HG03520 (cell line): ENCODE data around the gene HHATL.

ENCODE experiments used
- ATAC-seq: cut with Tn5 transposase; IDR thresholded peaks from one replicate; pipeline ENCODE4 v1.9.1; 2021; ENCODE audit warnings: mild to moderate bottlenecking, moderate library complexity; ENCODE audit not compliant: unreplicated experiment

Gene HHATL, protein sequence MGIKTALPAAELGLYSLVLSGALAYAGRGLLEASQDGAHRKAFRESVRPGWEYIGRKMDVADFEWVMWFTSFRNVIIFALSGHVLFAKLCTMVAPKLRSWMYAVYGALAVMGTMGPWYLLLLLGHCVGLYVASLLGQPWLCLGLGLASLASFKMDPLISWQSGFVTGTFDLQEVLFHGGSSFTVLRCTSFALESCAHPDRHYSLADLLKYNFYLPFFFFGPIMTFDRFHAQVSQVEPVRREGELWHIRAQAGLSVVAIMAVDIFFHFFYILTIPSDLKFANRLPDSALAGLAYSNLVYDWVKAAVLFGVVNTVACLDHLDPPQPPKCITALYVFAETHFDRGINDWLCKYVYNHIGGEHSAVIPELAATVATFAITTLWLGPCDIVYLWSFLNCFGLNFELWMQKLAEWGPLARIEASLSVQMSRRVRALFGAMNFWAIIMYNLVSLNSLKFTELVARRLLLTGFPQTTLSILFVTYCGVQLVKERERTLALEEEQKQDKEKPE

DNA sequence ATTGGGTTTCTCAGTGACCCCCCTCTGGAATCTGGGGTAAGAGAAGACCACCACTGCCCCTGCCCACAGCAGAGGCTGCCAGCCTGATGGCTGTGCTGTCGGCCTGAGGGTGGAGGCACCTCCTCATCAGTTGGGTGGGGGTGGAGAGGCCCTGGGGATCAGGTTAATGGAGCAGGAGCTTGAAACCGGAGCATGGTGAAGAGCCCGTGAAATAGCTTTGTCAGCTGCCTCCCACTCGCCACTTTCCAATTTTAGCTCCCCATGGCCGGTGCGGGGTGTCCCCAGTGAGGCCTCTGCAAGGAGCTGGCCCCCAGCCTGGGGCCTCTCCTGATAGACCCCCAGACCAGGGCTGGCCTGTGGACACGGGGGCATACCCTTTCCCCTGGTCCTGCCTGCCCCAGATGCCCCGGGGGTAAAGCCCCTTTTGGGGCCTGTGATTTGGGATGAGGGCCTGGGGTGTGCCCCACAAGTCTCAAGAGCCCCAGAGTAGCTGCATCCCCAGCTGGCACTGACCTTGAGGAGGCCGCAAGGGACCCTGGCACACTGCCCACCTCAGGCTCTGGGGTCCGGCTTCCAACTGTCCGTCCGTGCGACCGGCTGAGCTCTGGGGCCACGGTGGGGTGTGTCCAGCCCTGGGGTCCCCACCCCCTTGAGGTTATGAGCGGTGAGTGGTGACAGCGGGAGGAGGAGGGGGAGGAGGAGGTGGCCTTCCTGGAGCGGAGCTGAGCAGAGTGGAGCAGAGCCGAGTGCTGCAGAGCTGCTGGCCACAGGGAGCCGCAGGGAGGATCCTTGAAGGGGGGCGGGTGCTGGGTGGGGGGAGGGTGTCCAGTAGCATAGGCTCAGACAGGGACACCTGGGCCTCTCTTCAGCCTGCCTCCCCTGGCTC, at the start of gene HHATL:
Gene HHATL (minus strand): TSS at position 733 of the 886 bp plus-strand sequence. CDS start 1,972 bp downstream, outside the sequence.
- ATAC-seq = no peak

DNA sequence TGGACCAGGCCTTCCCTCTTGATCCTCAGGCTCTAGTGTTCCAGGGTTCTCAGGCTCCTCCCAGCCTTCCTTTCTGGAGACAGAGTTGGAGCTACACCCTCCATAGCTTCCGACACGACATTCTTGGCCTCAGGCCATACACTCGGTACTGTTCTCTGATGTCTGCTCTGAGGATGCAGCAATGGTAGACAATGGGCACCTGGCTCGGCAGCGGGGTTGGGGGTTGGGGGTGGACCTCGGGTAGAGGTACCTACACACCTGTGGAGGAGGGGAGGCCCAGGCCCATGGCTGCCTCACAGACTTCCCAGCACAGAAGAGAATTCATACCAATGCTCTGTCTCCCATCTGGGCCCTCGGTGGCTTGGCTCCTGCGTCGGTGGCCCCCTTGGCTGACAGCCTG, 49.0 kb upstream of the HHATL start:
- no peak for ATAC-seq

DNA sequence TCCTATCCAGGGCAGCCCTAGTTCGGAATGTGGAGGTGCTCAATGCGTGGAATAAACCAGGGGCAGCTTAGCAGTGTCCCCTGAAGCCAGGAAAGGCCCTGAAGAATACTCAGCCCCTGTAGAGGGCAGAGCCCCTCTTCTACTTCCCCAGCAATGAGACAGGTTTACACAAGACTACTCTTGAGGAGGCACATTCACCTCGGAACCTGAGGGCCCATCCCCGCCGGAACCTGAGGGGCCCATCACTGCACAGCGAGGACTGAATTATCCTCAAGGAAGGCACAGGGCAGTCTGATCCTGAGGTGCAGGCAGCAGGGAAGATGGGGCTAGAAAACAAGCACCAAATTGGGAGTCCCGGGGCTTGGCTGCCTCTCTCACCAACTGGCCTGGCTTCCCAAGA, 48.2 kb upstream of the HHATL start:
- no peak for ATAC-seq

DNA sequence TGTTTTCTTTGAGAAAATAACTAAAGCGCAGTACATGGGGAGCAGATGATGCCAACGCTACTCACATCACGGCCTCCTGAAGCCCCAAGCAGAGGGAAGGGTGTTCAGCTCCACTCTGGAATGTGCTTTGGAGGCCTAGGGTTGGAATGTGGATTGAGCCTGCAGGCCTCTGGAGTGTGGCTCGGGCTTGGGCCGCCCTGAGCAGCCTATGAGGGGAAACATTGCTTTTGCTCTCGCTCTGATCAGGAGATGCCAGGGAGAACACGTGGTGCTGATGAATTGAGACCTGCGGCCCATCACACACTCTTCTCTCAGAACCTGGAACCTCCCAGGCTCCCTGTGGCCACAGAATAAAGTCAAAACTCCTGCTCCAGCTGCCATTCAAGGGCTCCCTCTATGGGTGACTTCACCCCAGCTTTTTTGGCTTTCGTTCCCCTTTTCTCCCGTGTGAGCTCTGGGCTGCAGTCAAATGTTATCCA, 47.2 kb upstream of the HHATL start:
- no peak for ATAC-seq

DNA sequence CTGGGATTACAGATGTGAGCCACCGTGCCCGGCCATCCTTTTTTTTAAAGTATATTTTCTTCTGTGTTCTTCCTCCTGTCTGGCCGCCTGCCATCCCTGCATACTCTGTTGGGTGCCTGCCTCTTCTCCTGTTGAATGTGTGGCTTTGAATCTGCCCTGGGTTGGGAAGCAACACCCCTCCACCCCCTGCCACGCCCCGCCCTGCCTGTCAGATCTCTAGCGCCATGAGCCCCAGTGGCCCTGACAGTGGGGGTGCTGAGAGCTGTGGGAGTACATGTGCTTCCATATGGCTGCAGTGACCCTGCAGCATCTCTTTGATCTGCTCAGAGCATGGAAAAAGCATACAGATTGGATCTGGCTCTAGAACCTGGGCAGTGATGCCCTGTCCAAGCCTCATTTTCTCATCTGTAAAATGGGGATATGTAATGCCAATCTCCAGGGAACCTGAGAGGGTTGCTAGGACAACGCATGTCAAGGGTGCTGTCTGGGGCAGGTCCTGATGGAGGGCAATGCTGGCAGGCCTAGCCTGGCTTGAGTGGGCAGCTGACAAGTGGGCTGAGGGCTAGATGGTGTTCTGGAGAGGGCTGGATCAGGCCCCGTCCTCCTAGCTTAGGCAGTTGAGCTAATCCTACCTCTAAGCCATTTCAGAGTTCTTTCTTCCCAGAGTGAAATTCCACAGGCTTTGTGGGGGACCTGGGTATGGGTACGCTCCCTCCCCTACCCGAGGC, 46.6 kb upstream of the HHATL start:
- no peak for ATAC-seq

DNA sequence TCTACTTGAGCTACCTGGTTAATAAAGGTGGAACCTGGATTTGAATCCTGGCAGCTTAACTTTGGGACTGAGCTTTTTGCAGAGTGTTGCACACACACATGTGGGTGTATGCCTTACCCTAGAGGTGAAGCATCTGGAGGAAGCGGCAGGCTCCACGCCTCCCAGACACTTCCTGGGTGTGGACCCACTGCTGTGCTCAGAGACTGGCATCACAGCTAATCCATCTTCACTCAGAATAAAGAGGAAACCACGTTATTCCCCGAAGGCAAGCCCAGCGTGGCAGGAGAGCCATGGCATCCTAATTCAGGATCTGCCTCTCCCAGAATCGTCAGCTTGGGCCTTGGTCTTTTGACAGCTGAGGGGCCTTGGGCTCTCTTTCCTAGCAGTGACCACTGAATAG, 45.0 kb upstream of the HHATL start:
- no peak for ATAC-seq

DNA sequence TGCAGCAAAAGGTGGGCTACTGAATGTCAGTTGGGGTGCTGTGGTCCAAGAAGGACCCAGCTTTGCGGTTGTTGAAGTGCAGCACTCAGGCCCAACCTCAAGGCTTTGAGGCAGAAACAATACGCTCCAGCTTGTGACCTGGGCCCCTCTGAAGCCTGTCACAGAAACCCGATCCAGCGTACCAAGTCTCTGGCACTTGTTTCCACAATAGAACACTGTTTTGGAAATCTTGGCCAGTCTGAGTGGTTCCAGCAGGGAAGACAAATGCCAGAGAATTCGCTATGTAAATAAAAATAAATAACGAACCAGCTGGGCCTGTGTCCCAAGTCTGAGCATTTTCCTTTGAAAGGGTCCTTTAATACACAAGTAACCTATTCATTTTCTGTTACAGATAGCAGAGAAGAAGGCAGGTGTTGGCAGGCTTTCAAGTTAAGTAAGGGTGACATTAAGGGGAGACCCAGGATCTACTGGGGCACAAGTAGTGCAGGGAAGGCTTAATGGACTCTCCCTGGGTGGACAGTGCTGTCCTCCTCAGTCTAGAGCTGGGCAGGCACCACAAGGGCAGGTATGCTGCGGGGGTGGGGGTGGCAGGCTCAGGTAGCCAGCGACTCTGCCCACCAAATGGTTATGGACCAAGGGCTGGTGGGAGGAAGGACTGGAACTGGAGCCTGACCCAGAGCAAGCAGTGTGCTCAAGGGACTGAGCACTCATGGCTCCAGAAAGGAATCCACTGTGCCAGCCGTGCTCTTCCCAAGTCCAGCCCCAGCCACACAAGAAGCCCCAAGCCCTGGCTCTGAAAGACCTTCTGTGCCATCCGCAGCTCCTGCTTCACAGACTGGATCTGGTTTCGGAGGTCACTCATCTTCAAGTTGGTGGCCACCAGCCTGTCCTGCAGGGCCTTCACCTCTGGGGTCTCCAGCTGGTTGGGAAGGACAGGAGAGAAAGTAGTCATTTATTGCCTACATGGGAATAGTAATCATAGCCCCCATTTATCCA, 44.2 kb upstream of the HHATL start:
- ATAC-seq = no peak

DNA sequence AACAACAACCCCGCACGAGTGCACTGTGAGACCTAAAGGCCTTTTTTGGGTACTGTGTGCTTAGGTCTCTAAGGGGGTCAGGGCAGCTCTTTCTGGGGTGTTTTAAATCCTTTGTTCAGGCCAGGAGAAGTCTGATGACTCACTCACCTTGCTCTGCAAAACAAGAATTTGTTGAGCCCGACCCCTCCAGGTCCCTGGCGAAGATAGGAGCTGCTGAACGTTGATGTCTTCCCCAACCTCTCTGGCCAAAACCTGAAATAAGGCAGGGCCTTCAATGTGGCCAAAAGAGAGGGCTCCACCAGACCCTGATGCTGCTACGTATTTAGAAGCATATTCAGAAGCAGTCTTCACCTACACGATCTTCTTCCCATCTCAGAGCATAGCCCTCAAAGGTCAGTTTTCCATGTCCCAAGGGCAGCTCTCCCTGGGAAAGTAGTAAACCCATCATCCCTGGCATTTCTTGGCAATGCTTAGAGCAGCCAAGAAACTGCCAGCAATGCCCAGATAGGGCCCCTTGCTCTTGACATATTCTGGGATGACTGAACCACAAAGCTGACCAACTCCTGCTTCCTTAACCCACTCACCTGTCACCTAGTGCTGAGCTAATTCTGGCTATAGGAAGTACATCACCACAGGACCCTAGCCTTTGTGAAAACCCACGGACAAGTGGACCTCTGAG, 43.3 kb upstream of the HHATL start:
- ATAC-seq = no peak

DNA sequence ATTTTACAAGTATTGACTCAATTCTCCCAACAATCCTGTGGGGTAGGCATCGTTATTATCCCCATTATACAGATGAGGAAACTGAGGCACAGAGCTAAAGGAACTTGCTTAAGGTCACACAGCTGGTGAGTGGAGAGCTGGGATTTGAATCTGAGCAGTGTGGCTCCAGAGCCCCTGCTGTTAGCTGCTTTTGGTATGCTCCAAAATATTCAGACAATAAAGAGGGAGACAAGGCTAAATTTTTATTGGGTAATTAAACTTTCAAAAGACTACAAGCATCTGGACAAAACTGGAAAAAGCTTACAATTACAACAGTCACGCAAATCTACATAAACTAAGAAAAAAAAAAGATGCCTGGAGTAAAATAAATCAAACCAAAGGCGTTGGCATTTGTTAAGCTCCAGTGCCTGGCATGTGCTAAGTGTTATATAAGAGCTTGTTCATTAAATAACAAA, 42.7 kb upstream of the HHATL start:
- no peak for ATAC-seq

DNA sequence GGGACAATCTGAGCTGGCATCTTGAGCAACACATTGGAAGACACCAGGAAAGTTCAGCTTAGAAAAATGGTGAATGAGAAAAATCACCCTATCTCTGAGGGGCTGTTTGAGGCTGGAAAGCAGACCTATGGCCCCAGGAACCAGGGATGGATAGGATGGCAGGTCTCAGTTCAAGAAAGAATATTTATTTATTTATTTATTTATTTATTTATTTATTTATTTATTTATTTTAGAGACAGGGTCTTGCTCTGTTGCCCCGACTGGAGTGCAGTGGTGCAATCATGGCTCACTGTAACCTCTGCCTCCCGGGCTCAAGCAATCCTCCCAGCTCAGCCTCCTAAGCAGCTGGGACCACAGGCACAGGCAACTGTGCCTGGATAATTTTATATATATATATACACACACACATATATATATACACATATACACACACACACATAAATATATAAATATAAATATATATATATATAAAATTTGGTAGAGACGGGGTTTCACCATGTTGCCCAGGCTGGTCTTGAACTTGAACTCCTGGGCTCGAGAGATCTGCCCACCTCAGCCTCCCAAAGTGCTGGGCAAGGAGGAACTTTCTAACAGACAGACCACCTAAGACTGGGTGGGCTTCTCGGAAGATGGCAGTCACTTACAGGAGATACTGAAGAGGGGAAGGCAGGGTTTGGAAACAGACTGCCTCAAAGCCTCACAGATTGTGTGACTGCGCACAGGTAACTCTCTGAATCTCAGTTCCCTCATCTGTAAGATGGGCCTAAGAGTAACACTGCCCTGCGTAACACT, 40.8 kb upstream of the HHATL start:
- ATAC-seq = no peak

DNA sequence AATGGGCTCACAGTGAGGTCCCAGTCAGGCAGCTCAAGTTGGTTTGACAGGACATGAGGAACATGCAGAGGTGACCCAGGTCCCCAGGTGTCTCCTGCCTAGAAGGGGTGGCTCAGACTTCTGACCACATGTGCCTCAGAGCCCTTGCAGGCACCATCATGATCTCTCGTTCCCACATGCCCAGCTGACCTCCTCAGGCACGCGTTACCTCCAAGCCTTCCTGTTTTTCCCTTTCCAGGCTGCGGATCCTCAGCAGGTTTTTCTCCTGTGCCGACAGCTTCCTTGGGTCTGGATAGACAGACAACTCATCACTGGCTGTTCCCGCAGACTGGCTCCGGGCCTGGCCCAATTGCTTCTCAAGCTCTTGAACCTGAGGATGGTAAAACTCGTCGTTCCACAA, 40.1 kb upstream of the HHATL start:
- no peak for ATAC-seq

DNA sequence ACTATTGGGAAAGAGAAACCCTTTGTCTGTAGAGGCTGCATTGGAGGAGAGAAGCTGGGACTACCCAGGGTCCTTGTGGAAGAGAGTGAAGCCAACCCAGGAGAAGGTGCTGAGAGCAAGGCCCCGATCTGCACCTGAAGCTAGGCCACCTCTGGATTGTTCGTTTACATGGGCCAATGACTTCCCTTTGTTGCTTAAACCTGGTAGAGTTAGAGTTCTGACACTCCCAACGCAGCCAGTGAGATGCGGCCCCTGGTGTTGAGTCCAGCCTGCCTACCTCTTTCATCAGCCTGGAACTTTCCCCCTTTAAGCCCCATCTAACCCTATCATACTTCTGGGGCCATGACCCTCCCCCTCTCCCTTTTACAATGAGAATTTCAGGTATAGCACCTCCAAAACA, 39.7 kb upstream of the HHATL start:
- no peak for ATAC-seq

DNA sequence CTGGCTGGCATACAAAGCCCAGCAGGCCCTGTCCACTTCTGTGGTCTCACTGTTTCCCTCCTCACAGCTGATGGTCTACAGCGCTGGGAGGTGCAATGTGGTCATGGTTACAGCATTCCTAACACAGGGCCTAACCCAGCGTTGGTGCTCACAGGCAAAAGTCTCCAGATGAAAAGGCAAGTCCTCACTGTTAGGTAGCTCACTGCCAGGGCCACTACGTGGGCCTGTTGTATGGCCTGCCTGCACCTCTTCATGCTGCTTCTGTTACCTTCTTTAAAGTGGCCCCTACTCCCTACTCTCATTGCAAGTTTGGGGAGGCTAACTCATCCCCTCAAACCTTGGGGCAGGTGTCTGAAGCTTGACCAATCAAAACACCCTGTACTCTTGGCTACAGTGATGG, 39.2 kb upstream of the HHATL start:
- no peak for ATAC-seq

DNA sequence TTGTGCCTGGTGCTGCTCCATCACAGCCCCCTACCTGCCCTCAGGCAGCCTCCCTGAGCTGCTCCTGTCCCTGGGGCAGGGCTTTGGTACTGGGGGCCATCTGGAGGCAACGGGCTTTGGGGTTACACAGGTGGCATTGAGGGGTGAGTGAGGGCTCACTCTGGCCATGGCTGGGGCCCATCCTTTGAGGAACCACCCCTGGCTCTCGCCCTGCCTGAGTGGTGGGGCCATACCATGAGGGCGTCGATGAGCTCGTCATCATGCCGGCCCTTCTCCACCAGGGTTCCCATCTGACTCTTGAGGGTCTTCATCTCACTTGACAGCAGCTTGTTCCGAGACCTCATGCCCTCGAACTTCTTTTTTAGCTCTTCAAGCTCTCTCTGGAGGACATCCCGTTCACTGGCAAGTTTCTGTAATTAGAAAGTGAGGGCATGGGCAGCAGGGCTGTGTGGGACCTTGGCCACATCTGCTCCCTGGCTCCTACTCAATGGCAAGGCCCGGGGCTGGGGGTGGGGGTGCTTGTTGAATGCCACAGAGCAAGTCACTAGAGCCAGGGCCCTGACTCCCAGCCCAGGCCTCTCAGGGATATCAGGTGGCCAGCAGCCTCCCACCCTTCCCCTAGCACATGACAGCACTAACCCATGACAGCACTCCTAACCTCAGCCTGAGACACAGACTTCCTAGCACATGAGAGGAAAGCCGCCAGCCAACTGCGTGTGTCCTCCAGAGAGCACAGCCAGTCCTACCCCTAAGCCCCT, 37.0 kb upstream of the HHATL start:
- no peak for ATAC-seq

DNA sequence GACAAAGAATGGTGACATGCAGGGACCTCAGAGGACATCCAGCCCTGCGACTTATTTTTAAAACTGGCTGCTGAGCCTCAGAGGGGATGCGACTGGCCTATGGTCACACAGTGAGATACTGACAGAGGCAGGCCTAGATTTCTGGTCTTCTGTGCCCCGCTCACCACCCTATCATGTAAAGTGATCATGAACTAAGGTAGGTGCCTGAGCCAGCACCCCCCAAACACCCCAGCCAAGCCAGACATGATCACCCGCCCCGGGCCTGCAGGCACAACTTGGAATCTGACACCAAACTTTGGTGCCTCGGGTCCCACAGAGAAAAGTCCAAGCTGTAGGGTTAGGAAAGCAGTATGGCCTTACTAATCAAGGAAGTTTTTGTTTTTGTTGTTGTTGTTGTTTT, 33.9 kb upstream of the HHATL start:
- no peak for ATAC-seq

DNA sequence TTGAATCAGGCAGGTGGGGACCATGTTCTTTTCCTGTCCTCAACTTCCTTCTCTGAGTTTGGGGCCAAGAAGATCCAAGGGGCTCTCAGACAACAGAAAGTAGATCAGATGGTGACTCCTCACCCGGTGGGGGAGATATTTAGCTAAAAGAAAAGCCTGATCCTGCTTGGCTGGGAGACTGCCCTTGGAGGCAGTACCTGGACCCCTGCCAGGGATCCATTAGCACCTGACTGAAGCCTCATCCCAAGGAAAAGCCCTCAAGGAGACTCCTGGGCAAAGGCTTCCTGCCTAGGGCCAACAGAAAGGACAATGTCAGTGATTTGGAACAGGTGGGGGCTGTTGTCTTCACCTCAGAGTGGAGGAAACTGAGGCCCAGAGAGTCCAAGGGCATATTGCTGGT, 33.5 kb upstream of the HHATL start:
- ATAC-seq = no peak

DNA sequence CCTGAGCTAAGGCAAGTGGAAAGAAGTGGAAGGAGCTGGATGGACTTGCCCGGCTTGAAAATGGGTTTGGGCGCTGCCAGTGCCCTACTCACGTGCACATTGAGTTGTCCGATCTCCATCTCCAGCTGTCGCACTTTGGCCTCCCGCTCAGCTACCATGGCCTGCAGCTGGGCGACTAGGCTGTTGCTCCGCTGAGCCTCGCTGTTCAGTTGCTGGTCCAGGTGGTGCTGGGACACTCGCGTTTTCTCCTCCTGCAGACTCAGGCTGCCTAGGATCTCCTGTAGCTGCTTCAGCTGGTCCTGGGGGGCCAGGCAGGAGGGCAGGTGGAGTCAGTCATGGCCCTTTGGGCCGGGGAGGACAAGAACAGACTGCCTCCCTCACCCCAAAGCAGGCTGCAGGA, 33.0 kb upstream of the HHATL start:
- no peak for ATAC-seq

DNA sequence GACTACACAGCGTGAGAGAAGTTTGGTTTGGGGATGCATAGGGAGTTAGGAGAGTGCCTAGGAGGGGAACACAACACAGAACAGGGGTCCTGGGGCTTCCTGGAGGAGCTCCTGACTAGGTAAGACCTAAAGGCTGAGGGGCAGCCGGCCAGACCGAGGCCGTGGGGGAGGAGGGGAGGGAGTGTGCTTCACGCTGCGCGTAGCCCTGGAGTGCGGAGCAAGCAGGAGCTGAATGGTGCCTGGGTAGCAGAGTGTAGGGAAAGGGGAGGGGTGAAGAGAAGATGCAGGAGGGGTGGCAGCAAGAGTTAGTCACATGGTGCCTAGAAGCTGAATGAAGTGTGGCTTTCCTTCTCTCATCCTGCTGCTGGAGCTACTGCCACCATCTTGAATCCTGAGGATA, 32.4 kb upstream of the HHATL start:
- ATAC-seq = no peak
